Right lobe of liver (tissue), 6 donors: ENCODE measurements around the gene MS4A4A. TPM values are rescaled to one million over a fixed set of nuclear protein-coding genes. Genes with fewer than 3 reads are reported as not detected.
A peak's percentile ranks its signal among the peaks of the same experiment; 100 is the strongest.

Experiments used
- ATAC-seq, 4 donors: fragments of 200-7000 bp; cut with Tn5 transposase; one replicate each; pipeline ENCODE4 v1.9.1; 2020; ENCODE audit warnings: mild to moderate bottlenecking in 4 of 4, moderate library complexity in 4 of 4
- DNase-seq, 3 donors: peaks; one replicate each; pipeline ENCODE4 v3.0.0-alpha.2; 2020
- H3K27ac ChIP-seq, 3 donors: fragments of 200-600 bp; one replicate each; pipeline ENCODE4 v1.8.0; 2022
- H3K27me3 ChIP-seq, 2 donors: fragments of 200-600 bp; one replicate each; pipeline ENCODE4 v1.8.0; 2022
- H3K36me3 ChIP-seq, 4 donors: fragments of 200-600 bp; sonication (generic) in 1 of 4; one replicate each; pipeline versions ENCODE4 v1.5.1 to v1.8.0; 2017 to 2022; ENCODE audit warnings: control low read depth in 1 of 4
- H3K4me1 ChIP-seq, 4 donors: fragments of 200-600 bp; sonication (generic) in 1 of 4; one replicate each; pipeline versions ENCODE4 v1.5.1 to v1.8.0; 2017 to 2022; ENCODE audit warnings: control low read depth in 1 of 4
- H3K4me3 ChIP-seq, 3 donors: fragments of 200-600 bp; one replicate each; pipeline ENCODE4 v1.8.0; 2022
- H3K9me3 ChIP-seq, 4 donors: fragments of 200-600 bp; sonication (generic) in 1 of 4; one replicate each; pipeline versions ENCODE4 v1.5.1 to v1.8.0; 2017 to 2022; ENCODE audit warnings: control low read depth in 1 of 4
- POLR2A ChIP-seq: fragments of 450-650 bp; IDR thresholded peaks from one replicate; pipeline ENCODE4 v1.6.1; 2017; ENCODE audit warnings: antibody characterized with exemption, mild to moderate bottlenecking
- WGBS: methylation state at CpG from one replicate; pipeline ENCODE4 v1.1.6; 2018; ENCODE audit warnings: low coverage, low lambda C conversion rate; ENCODE audit not compliant: insufficient coverage; ENCODE audit errors: missing lambda C conversion rate; 5-methylcytosine and 5-hydroxymethylcytosine counted together
- intact Hi-C, 2 donors: fragments of 100-400 bp; cut with DNase I; formaldehyde crosslinking; loops; one replicate each; pipeline versions ENCODE4 v1.11.2 to v1.14.1; 2022
- total RNA-seq, 6 experiments: library from RNA; depleted of rRNA in 2 of 6; stranded (reverse); fragments of >200 nt in 2 of 6; fragmentation: NEBNext Ultra II Directional in 3 of 6; extraction: Animal tissue kit (Norgen Biotek cat#: 25700) in 3 of 6; gene quantifications; one replicate each; pipeline versions ENCODE4 v1.1.0 to v1.2.4, GENCODE V29; 2016 to 2023
- TF ChIP-seq, protein P1 (sequence below), 4 donors: fragments of 200-600 bp in 3 of 4; fragments of 450-650 bp in 1 of 4; IDR thresholded peaks; one replicate each; pipeline versions ENCODE4 v1.5.1 to v1.8.0; 2016 to 2022; ENCODE audit warnings: antibody characterized with exemption in 4 of 4, mild to moderate bottlenecking in 2 of 4
- donor health status: DM: no; HTN: yes; CAD: no.
- donor health status: DM: no; HTN: no; CAD: no.
- donor health status: DM: no; HTN: no; CAD: no.
- donor health status: DM: no; HTN: yes; CAD: no.
- donor health status: DM: no; HTN: yes; CAD: no.

MS4A4A gene
- total RNA-seq, 6 experiments from 2014 or later, result 5.2 to 13.0 (median 9.0) TPM

DNA sequence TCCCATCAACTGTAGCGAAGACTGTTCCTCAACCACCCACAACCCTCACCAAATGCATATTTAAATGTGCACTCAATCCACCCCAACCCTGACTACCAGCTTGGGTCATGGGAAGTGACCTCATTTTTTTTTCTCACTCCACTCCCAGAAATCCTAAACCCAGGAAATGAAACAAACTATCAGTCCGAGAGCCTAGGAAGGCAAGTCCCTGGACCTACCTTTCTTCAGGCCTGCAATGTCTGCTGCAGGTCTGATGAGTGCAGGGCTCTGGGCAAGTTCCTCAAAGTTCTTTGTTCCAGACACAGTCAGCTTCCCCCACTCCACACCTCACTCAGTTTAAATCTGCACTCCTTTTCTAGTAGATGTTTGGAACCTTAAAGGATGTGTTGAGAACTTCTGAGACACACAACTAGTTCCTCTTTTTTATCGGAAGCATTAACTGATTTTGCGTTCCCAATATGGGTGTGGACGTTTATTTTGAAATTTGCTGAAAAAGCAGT, 37.7 kb upstream of the MS4A4A start, which contains the start of gene MS4A4E:
Gene MS4A4E (minus strand): TSS at position 398 of the 500 bp plus-strand sequence. CDS start 13,082 bp downstream, outside the sequence.
- H3K36me3 ChIP-seq, result no peaks in the 10 kb centered on the region
- peak; percentile 38 to 68 (median 44) for ATAC-seq
- 42% methylated on average over 5 of the region's 5 CpGs for WGBS

DNA sequence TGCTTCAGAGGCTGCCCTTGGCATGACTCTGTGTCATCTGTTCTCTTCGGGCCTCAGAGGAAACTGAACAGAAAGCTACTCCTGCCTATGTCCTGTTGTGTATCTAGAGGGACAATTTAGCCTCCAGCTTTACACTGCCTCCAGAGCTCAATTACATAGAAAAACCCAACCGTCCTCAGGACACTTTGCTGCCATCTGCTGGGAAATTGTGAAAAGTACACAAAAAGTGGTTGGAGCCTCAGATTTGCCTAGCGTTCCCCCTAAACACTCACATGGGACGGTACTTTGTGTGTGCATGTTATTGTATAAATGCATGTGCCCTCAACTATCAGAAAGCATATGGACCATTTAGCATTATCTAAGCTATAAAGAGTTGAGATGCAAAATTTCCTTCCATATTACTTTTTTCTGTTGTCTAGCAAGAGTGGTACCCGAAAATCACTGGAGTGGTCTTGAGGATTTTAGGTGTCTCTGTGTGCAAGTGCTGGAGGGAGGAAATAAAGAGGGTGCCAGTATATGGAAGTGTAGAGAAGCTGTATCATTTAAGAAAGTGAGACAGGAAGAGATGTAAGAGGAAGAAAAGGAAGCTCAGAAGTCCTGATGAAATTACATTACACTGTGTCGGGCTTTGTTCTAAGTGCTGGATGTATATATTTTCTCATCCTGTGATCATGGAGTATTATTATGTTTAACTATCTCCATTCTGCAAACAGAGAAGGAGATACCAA, 28.8 kb upstream of the MS4A4A start:
- Histone ChIP-seq H3K36me3 (no peaks in the 10 kb centered on the region), H3K27ac (no peak overlapping the region), H3K4me3 (no peak overlapping the region), H3K4me1 (peaks cover 0 to 3% (median 0%) of the 10 kb centered on the region in 4 donors), H3K27me3 (no peaks in the 10 kb centered on the region), H3K9me3 (no peaks in the 10 kb centered on the region)
- no peak for TF ChIP-seq POLR2A
- TF ChIP-seq, protein P1, sequence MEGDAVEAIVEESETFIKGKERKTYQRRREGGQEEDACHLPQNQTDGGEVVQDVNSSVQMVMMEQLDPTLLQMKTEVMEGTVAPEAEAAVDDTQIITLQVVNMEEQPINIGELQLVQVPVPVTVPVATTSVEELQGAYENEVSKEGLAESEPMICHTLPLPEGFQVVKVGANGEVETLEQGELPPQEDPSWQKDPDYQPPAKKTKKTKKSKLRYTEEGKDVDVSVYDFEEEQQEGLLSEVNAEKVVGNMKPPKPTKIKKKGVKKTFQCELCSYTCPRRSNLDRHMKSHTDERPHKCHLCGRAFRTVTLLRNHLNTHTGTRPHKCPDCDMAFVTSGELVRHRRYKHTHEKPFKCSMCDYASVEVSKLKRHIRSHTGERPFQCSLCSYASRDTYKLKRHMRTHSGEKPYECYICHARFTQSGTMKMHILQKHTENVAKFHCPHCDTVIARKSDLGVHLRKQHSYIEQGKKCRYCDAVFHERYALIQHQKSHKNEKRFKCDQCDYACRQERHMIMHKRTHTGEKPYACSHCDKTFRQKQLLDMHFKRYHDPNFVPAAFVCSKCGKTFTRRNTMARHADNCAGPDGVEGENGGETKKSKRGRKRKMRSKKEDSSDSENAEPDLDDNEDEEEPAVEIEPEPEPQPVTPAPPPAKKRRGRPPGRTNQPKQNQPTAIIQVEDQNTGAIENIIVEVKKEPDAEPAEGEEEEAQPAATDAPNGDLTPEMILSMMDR (IDR thresholded peaks at IDR 0.05), result peak in 1 of 4 donors; percentile 69
- no peak for DNase-seq
- WGBS, result 22% methylated on average over 6 of the region's 6 CpGs
- ATAC-seq, result peak; percentile 69 to 93 (median 77)
- intact Hi-C loops, result no loop called here

More for the DNA sequence above, 37.7 kb upstream of the MS4A4A start, which contains the start of gene MS4A4E:
- Histone ChIP-seq H3K4me3 (no peak within 1 kb of the TSS), H3K27me3 (peaks cover 0 to 4% of the 10 kb centered on the region in 2 donors), H3K9me3 (no peaks in the 10 kb centered on the region), H3K4me1 (no peaks in the 10 kb centered on the region), H3K27ac (no peak within 1 kb of the TSS)
- DNase-seq, result no peak
- intact Hi-C loops, result no loop called here
- TF ChIP-seq POLR2A, result peak; percentile 21
- TF ChIP-seq, protein P1 (IDR thresholded peaks at IDR 0.05), result no peak

- intact Hi-C loops, result no loop called here
- H3K27me3 ChIP-seq, result no peaks in the 10 kb centered on the region
- H3K9me3 ChIP-seq, result no peaks in the 10 kb centered on the region
- peaks cover 0 to 3% (median 0%) of the 10 kb centered on the region in 4 donors for H3K4me1 ChIP-seq
- H3K27ac ChIP-seq, result no peak overlapping the region
- TF ChIP-seq POLR2A, result no peak
- TF ChIP-seq, protein P1 (IDR thresholded peaks at IDR 0.05), result no peak
- WGBS, result 0% methylated on average over 2 of the region's 2 CpGs
- no peaks in the 10 kb centered on the region for H3K36me3 ChIP-seq
- ATAC-seq (peak; percentile 62 to 84 (median 76)), DNase-seq (no peak)
- no peak overlapping the region for H3K4me3 ChIP-seq
Measured at GRCh38 chr11:60252213-60253108, 28.0 kb upstream of the MS4A4A start.

DNA sequence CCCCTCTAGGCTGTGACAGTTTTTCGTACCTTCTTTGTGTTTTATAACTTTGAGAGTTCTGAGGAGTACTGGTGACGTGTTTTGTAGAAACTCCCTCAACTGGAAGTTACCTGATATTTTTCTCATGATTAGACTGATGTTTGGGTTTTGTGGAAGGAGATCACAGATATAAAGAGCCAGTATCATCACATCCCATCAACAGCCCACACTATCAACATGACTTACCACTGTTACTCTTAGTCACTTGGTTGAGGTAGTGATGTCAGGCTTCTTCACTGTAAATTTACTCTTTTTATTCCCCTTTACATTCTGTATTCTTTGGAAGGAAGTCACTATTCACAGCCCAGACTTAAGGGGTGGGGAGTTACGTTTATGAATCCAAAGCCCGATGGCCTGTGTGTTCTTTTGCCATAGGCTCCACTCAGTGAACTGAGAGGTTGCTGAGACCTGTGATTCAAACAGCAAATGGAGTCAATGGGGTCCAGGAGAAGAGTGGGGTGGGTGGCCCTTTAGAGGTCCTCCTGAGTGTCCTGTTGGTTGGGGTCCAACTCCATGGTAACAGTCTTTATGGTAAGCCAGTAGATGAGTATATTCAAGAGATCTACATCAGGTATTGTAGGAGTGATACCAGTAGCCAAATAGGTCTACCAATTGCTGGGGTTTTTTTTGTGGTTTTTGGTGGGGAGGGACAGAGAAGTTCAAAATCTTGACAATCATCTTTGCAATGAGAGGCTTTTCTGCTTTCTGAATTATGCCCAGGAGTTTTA, 22.3 kb upstream of the MS4A4A start:
- 80% methylated on average over 4 of the region's 4 CpGs for WGBS
- H3K4me1 ChIP-seq, result no peaks in the 10 kb centered on the region
- H3K9me3 ChIP-seq, result no peaks in the 10 kb centered on the region
- no peak overlapping the region for H3K4me3 ChIP-seq
- no peak overlapping the region for H3K27ac ChIP-seq
- TF ChIP-seq POLR2A, result no peak
- TF ChIP-seq, protein P1 (IDR thresholded peaks at IDR 0.05), result no peak
- H3K27me3 ChIP-seq, result no peaks in the 10 kb centered on the region
- H3K36me3 ChIP-seq, result no peaks in the 10 kb centered on the region
- DNase-seq, result no peak
- intact Hi-C loops, result no loop called here
- no peak for ATAC-seq
